GM23338 (cell line): Measurements from ENCODE around the gene RIPOR3.

ENCODE experiments used
- CREB1 ChIP-seq: fragments of 250-450 bp; sonication (Bioruptor Pico); IDR thresholded peaks from 2 replicates; pipeline ENCODE4 v1.5.0; 2020; ENCODE audit warnings: low read depth, mild to moderate bottlenecking, moderate library complexity
- CTCF ChIP-seq, 2 experiments: fragments of 200-600 bp in 1 of 2; sonication (generic) in 1 of 2; conservative IDR thresholded peaks; 2 replicates each; pipeline versions ENCODE4 v1.5.1 to v1.6.1; 2016 to 2017; ENCODE audit warnings: antibody characterized with exemption in 2 of 2, low read depth in 2 of 2, mild to moderate bottlenecking in 2 of 2, moderate library complexity in 1 of 2
- ETS1 ChIP-seq: IDR thresholded peaks from 2 replicates; pipeline ENCODE4 v1.6.1; 2016; ENCODE audit warnings: antibody characterized with exemption
- EZH2 ChIP-seq: fragments of 200-600 bp; sonication (generic); IDR thresholded peaks from one replicate; pipeline ENCODE4 v1.8.0; 2017; ENCODE audit warnings: antibody characterized with exemption, mild to moderate bottlenecking, low read depth; ENCODE audit not compliant: unreplicated experiment
- EZH2phosphoT487 ChIP-seq: fragments of 200-600 bp; sonication (generic); IDR thresholded peaks from one replicate; pipeline ENCODE4 v1.8.1; 2018; ENCODE audit warnings: antibody characterized with exemption; ENCODE audit not compliant: unreplicated experiment
- POLR2AphosphoS5 ChIP-seq: IDR thresholded peaks from 2 replicates; pipeline ENCODE4 v1.6.1; 2016; ENCODE audit warnings: antibody characterized with exemption, low read depth
- REST ChIP-seq: IDR thresholded peaks from one replicate; pipeline ENCODE4 v1.6.1; 2018; ENCODE audit warnings: antibody characterized with exemption; ENCODE audit not compliant: unreplicated experiment
- ZNF331 ChIP-seq: fragments of 250-450 bp; sonication (Bioruptor Pico); IDR thresholded peaks from 2 replicates; pipeline ENCODE4 v1.5.0; 2020; ENCODE audit warnings: low read depth, mild to moderate bottlenecking, moderate library complexity

- TF ChIP-seq CTCF (conservative IDR thresholded peaks at IDR 0.05; ENCODE audit: low read depth in 2 of 2) (no peak), REST (no peak), CREB1 (CRISPR knock-in tag) (no peak), ZNF331 (no peak), EZH2phosphoT487 (no peak), EZH2 (no peak), ETS1 (no peak), POLR2AphosphoS5 (no peak)
Observed at GRCh38 chr20:50578061-50578777, 113.1 kb downstream of the RIPOR3 start.
